ENCODE results near the gene ZNF316. TPM values are rescaled to one million over a fixed set of nuclear protein-coding genes. Genes with fewer than 3 reads are reported as not detected.
A peak's percentile ranks its signal among the peaks of the same experiment; 100 is the strongest.

ZNF316 gene
- total RNA-seq, 1 donor from 2014 or later, result 28.8 TPM

DNA sequence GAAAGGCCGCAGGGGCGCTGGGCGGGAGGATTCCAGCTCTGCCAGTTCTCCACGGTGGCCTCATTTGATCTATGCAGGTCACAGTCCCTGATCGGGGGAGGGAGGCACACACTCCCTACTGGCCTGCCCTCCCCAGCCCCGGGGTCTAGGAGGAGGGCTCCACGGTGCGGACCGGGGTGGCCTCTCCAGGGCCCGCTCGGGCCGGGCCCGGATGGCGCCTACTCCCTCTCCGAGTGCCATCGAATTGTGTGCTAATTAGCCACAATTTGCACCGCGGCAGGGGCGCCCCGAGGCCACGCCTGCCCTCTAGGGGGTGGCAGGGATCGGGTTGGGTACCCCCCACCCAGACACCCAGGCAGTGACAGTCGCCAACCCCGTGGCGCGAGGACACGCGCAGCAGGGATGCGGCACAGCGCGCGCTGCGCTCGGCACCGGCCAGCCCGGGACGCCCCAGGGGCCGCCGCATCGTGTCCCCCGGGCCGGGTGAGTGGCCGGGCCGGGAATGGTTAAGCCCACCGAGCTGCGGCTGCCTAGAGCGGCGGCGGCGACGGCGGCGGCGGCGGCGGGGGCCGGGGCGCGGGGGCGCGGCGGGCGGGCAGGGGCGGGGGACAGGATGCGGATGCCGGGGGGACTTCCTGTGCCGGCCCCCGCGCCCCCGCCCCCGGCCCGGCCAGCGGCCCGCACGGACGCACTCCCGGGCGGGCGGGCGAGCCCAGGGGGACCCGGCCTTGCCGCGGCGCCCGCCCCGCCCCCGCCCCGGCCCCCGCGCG, 22.0 kb upstream of the ZNF316 start, which contains the start of gene ZNF853:
Gene ZNF853, plus strand, starts transcription at position 658 of the 770 bp plus-strand sequence. CDS start 565 bp downstream, outside the sequence.
- intact Hi-C loops (cut with micrococcal nuclease), result no loop called here
- Mint-ChIP-seq H3K4me3 (peak within 1 kb of the TSS; percentile 79), H3K9me3 (no peaks in the 10 kb centered on the region), H3K27me3 (peaks cover 38% of the 10 kb centered on the region), H3K27ac (peak within 1 kb of the TSS; percentile 62), H3K4me1 (peaks cover 9% of the 10 kb centered on the region), H3K36me3 (ENCODE audit: low read depth) (peaks cover 3% of the 10 kb centered on the region)
- no peak for DNase-seq

- DNase-seq, result no peak
- intact Hi-C loops (cut with micrococcal nuclease), result no loop called here
- H3K27ac Mint-ChIP-seq, result no peak overlapping the region
- H3K9me3 Mint-ChIP-seq, result no peaks in the 10 kb centered on the region
- H3K36me3 Mint-ChIP-seq (ENCODE audit: low read depth), result no peaks in the 10 kb centered on the region
- H3K4me1 Mint-ChIP-seq, result peaks cover 9% of the 10 kb centered on the region
- peaks cover 38% of the 10 kb centered on the region for H3K27me3 Mint-ChIP-seq
- H3K4me3 Mint-ChIP-seq, result peak overlapping the region; percentile 35
These were observed 21.2 kb upstream of the ZNF316 start for GRCh38 chr7:6615723-6616555.

- intact Hi-C loops (cut with micrococcal nuclease), result no loop called here
- H3K4me1 Mint-ChIP-seq, result peaks cover 9% of the 10 kb centered on the region
- no peaks in the 10 kb centered on the region for H3K36me3 Mint-ChIP-seq (ENCODE audit: low read depth)
- H3K4me3 Mint-ChIP-seq, result peak overlapping the region; percentile 51
- no peak overlapping the region for H3K27ac Mint-ChIP-seq
- H3K9me3 Mint-ChIP-seq, result no peaks in the 10 kb centered on the region
- peaks cover 38% of the 10 kb centered on the region for H3K27me3 Mint-ChIP-seq
- no peak for DNase-seq
These were observed 20.1 kb upstream of the ZNF316 start for GRCh38 chr7:6616854-6617643.

DNA sequence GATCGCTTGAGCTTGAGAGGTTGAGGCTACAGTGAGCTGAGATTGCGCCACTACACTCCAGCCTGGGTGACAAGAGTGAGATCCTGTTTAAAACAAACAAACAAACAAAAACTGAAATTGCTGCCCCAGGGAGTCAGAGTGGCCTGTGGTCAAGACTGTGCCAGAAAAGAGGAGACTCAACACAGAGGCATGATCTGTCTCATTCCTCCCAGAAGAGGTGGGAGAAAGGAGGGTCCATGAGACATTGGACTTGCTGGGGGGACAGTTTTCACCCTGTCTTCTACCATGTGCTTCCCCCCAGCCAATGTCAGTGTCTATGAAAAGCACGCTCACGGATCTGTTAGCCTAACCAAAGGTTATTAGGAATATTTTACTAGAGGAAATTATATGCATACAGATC, 18.5 kb upstream of the ZNF316 start:
- intact Hi-C loops (cut with micrococcal nuclease), result no loop called here
- Mint-ChIP-seq H3K36me3 (ENCODE audit: low read depth) (no peaks in the 10 kb centered on the region), H3K4me1 (peaks cover 10% of the 10 kb centered on the region), H3K4me3 (no peak overlapping the region), H3K27me3 (peaks cover 30% of the 10 kb centered on the region), H3K9me3 (no peaks in the 10 kb centered on the region), H3K27ac (no peak overlapping the region)
- no peak for DNase-seq

DNA sequence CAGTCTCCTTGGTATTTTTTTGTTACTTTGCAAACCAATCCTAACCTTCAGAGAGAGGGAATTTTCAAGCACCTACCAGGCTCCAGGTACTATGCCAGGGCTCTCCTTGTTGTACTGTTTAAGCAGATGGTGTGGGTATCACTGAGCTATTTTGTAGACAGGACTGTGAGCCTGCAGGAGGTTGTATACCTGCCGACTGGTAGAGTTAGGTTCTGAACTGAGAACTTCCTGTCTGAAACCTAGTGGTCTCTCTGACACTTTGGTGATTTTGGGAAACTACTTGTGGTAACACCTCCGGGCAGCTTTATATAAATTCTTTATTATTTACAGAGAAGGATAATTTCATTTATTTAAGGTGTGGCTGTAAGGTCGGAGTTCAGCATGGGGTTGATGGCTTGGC, 17.2 kb upstream of the ZNF316 start:
- peaks cover 18% of the 10 kb centered on the region for H3K27me3 Mint-ChIP-seq
- peaks cover 17% of the 10 kb centered on the region for H3K4me1 Mint-ChIP-seq
- H3K4me3 Mint-ChIP-seq, result no peak overlapping the region
- intact Hi-C loops (cut with micrococcal nuclease), result no loop called here
- no peak overlapping the region for H3K27ac Mint-ChIP-seq
- DNase-seq, result no peak
- H3K9me3 Mint-ChIP-seq, result no peaks in the 10 kb centered on the region
- no peaks in the 10 kb centered on the region for H3K36me3 Mint-ChIP-seq (ENCODE audit: low read depth)

GRCh38 chr7:6621195-6622133, 15.7 kb upstream of the ZNF316 start:
- DNase-seq, result no peak
- no peaks in the 10 kb centered on the region for H3K9me3 Mint-ChIP-seq
- no peaks in the 10 kb centered on the region for H3K36me3 Mint-ChIP-seq (ENCODE audit: low read depth)
- peaks cover 17% of the 10 kb centered on the region for H3K4me1 Mint-ChIP-seq
- no peak overlapping the region for H3K4me3 Mint-ChIP-seq
- no peak overlapping the region for H3K27ac Mint-ChIP-seq
- peaks cover 13% of the 10 kb centered on the region for H3K27me3 Mint-ChIP-seq
- intact Hi-C loops (cut with micrococcal nuclease), result no loop called here

DNA sequence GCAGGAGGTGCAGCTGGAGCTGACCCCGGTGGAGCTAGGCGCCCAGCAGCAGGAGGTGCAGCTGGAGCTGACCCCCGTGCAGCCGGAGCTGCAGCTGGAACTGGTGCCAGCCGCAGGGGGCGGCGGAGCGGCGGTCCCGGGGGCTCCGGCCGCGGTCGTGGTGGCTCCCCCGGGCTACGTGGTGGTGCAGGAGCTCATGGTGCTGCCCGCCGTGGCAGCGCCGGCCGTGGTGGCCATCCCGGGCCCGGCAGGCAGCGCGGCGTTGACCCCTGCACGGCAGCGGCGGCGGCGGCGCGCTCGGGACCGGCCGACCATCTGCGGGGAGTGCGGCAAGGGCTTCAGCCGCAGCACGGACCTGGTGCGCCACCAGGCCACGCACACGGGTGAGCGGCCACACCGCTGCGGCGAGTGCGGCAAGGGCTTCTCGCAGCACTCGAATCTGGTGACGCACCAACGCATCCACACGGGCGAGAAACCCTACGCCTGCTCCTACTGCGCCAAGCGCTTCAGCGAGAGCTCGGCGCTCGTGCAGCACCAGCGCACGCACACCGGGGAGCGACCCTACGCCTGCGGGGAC, 14.9 kb upstream of the ZNF316 start:
- no peak for DNase-seq
- Mint-ChIP-seq H3K27me3 (peaks cover 10% of the 10 kb centered on the region), H3K4me3 (no peak overlapping the region), H3K27ac (no peak overlapping the region), H3K9me3 (no peaks in the 10 kb centered on the region), H3K36me3 (ENCODE audit: low read depth) (no peaks in the 10 kb centered on the region), H3K4me1 (peaks cover 15% of the 10 kb centered on the region)
- intact Hi-C loops (cut with micrococcal nuclease), result no loop called here

DNA sequence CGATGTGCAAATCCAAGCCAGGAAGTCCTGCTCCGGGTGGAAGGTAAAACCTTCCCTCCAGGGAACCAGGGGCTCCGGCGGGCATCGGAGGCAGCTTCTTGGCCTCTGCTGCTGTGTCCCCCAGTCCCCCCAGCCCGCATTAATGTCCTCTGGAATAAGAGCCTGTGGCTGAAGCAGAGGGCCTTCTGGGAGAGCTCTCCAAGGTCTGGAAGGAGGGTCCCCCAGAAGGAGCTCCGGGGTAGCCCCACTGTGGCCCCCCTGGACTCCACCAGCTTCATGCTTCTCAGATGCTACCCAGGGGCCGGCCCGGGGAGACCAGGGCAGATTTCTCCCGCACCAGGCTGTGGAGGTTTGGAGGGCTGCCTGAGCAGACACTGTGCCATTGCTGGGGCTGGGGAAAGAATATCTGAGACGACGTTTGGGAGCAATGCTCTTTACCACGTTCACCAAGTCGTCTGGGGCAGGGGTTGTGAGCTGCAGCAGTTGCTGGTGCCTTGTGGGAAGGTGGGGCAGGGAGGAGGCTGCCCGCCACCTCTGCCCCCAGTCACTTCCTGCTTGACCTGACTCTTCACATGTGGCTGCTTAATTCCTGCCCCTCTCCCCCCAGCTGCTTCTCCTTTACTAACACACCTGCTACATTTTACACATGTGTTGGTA, 13.4 kb upstream of the ZNF316 start:
- peak overlapping the region; percentile 25 for H3K4me3 Mint-ChIP-seq
- peaks cover 2% of the 10 kb centered on the region for H3K27me3 Mint-ChIP-seq
- DNase-seq, result peak; percentile 65
- peaks cover 15% of the 10 kb centered on the region for H3K4me1 Mint-ChIP-seq
- H3K9me3 Mint-ChIP-seq, result no peaks in the 10 kb centered on the region
- peak overlapping the region; percentile 66 for H3K27ac Mint-ChIP-seq
- H3K36me3 Mint-ChIP-seq (ENCODE audit: low read depth), result no peaks in the 10 kb centered on the region
- intact Hi-C loops (cut with micrococcal nuclease), result no loop called here

- Mint-ChIP-seq H3K4me3 (peak overlapping the region; percentile 25), H3K36me3 (ENCODE audit: low read depth) (no peaks in the 10 kb centered on the region), H3K27ac (peak overlapping the region; percentile 66), H3K27me3 (no peaks in the 10 kb centered on the region), H3K9me3 (no peaks in the 10 kb centered on the region), H3K4me1 (peaks cover 15% of the 10 kb centered on the region)
- no peak for DNase-seq
- intact Hi-C loops (cut with micrococcal nuclease), result no loop called here
These were observed 12.9 kb upstream of the ZNF316 start for GRCh38 chr7:6624246-6624611.

DNA sequence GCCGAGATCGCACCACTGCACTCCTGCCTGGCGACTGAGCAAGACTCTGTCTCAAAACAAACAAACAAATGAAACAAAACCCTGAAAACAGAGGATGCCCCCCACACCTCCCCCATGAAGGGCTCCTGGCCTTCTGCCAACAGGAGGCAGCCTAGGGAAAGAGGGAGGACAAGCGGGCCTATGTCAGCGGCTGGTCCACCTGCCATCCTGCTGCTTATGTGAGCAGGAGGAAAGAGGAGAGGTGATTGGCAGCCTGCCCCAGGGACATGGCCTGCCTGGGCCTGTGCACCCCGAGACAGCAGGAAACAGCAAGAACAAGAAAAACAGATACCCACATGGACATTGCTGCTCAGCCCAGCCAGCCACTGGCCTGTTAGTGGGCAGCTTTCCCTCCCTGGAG, 9.1 kb upstream of the ZNF316 start:
- no peak for DNase-seq
- Mint-ChIP-seq H3K27me3 (no peaks in the 10 kb centered on the region), H3K4me3 (no peak overlapping the region), H3K9me3 (no peaks in the 10 kb centered on the region), H3K36me3 (ENCODE audit: low read depth) (no peaks in the 10 kb centered on the region), H3K27ac (no peak overlapping the region), H3K4me1 (peaks cover 11% of the 10 kb centered on the region)
- intact Hi-C loops (cut with micrococcal nuclease), result no loop called here

- H3K27ac Mint-ChIP-seq, result no peak overlapping the region
- no peak for DNase-seq
- H3K36me3 Mint-ChIP-seq (ENCODE audit: low read depth), result peaks cover 3% of the 10 kb centered on the region
- no peaks in the 10 kb centered on the region for H3K4me1 Mint-ChIP-seq
- H3K9me3 Mint-ChIP-seq, result no peaks in the 10 kb centered on the region
- intact Hi-C loops (cut with micrococcal nuclease), result no loop called here
- H3K4me3 Mint-ChIP-seq, result no peak overlapping the region
- no peaks in the 10 kb centered on the region for H3K27me3 Mint-ChIP-seq
These were observed 6.9 kb upstream of the ZNF316 start for GRCh38 chr7:6630007-6630849.

- intact Hi-C loops (cut with micrococcal nuclease), result no loop called here
These were observed 5.5 kb upstream of the ZNF316 start for GRCh38 chr7:6631605-6632004.

More at GRCh38 chr7:6631605-6632004, 5.5 kb upstream of the ZNF316 start:
- Mint-ChIP-seq H3K4me1 (peaks cover 4% of the 10 kb centered on the region), H3K27ac (no peak overlapping the region), H3K4me3 (no peak overlapping the region), H3K36me3 (ENCODE audit: low read depth) (peaks cover 3% of the 10 kb centered on the region), H3K27me3 (no peaks in the 10 kb centered on the region), H3K9me3 (no peaks in the 10 kb centered on the region)
- no peak for DNase-seq

All from activated CD4-positive, alpha-beta T cell treated with anti-CD3 and anti-CD28 coated beads, Interleukin-2, amount 10 ng/mL, durations not matched to agents 24 days and 14 days (primary cell).